Activated T-cell treated with anti-CD3 and anti-CD28 coated beads, Interleukin-2, amount 50 U/mL, for 48 hours (primary cell): ENCODE measurements around the gene GAL.
A peak's percentile ranks its signal among the peaks of the same experiment; 100 is the strongest.

Source experiments
- DNase-seq, 2 experiments: peaks; one replicate each; pipeline ENCODE4 v3.0.0-alpha.2; 2020

The GAL gene

GRCh38 chr11:68683121-68683520 lies 1.2 kb upstream of the GAL start:
- DNase-seq: no peak

- DNase-seq: no peak
Measured at GRCh38 chr11:68683536-68684384, 584 bp upstream of the GAL start.

DNA sequence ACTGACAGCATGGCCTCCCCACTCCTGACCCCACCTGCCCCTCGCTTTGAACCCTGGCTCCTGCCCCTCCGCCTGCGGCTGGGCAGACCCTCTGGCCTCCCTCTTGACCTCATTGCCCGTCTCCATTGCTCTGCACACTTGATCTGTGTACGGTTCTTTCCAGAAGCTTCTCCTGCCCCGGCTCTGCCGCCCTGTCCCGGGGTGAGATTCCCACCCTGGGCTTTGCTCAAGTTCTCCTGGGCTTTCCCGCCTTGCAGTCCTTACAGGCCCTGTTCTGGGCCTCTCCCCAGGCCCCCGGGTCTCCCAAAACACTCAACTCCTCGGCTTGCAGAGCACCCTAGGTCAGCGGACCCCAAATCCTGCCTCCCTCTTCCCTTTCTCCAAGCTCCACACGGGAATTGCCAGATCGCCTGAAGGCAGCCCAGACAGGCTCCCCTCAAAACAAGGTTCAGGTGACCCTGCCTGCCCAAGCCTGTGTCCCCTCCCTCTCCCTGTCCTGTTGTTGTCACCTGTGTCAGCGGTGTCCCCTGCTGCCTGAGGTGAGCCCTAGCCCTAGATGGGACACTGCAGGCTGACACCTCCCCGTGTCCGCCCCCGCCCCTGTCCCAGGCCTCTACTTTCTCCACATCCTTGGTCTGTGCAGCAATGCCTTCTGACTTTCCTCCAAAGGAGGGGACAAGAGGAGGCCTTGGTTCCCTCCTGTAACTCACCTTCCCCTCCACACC lies 1.5 kb downstream of the GAL start:
- DNase-seq: no peak

- no peak for DNase-seq
Measured at GRCh38 chr11:68686486-68686885, 2.1 kb downstream of the GAL start.

DNA sequence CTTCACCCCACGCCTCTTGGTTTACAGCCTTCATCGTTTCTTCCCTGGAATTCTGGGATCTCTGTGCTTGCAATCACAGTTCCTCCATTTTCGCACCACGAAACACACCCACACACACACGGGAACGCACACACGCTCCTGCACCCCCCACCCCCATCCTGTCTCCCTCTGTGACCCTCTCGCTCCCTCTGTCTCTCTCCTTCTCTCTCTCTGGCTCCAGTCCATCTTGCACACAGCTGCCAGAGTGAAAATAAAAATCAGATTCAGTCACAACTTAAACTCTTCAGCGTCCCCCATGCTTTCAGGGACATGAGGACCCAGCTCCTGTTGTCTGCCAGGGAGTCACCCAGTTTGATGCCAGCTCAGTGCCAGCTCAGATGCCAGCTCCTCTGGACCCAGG lies 3.0 kb downstream of the GAL start:
- no peak for DNase-seq

DNA sequence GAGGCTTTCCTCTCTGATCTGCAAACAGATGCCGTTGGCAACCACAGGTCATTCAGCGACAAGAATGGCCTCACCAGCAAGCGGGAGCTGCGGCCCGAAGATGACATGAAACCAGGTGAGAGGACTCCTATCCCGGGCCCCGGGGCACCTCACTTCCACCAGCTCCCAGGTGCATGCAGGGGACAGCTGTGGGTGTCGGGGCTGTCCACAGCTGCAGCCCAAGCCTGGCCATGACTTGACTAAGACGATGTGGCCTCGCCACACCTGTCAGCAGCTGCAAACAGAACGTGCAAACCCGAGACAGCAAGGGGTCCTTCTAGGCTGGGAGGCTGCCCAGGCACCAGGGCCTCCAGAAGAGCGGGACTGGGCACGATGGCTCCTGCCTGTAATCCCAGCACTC lies 3.6 kb downstream of the GAL start:
- no peak for DNase-seq

- DNase-seq: no peak
Measured at GRCh38 chr11:68688881-68689280, 4.5 kb downstream of the GAL start.

DNA sequence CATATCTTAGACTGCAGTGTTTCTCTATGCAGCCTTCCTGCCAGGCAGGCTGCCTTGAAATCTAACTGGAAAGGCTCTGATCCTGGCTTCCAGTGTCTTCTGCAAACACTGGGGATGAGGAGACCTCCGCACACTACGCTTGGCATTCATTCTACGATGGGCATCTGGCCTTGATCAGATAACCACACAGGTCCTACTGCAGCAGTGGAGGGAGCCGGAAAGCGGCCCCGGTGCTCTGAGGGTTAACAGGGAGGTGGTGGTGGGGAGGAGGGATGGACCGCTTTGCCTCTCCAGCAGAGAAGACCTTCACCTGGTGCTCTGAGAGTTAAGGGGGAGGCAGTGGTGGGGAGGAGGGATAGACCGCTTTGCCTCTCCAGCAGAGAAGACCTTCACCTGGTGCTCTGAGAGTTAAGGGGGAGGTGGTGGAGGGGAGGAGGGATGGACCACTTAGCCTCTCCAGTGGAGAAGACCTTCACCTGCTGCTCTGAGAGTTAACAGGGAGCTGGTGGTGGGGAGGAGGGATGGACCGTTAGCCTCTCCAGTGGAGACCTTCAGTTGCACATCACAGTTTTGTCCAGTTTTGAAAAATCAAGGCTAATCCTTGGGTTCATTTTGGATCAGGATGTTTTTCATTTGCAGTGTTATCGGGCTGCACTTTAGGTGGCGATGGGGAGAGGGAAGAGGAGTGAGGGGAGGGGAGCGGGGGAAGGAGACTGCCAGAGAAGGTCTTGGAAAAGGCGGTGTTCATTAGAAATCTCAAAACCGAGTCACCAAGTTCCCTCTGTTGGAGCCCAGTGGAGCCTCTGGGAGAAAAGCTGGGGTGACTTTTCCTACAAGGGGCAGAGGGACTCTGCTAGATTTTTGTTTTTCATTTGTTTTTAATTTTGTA lies 5.6 kb downstream of the GAL start:
- DNase-seq: no peak

GRCh38 chr11:68690671-68691401 lies 6.5 kb downstream of the GAL start:
- DNase-seq: peak in 1 of 2 experiments; percentile 24

- no peak for DNase-seq
Measured at GRCh38 chr11:68691402-68691784, 7.0 kb downstream of the GAL start.

DNA sequence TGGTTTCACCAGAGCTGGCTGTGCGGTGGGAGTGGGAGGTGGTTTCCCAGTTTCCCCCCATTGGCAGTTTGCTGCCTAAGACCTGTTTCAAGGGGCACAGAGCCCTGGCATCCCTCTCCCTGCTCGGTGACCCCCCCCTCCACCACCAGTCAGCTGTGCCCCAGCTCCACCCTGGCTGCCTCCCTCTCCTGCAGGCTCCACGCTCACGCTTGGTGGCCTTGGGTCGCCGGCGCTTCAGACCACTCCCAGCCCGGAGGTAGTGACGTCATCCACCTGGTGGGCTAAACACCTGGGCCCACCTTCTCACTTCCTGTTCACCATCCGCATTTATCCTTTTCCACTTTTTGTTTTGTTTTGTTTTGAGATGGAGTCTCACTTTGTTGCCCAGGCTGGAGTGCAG lies 7.8 kb downstream of the GAL start:
- no peak for DNase-seq

DNA sequence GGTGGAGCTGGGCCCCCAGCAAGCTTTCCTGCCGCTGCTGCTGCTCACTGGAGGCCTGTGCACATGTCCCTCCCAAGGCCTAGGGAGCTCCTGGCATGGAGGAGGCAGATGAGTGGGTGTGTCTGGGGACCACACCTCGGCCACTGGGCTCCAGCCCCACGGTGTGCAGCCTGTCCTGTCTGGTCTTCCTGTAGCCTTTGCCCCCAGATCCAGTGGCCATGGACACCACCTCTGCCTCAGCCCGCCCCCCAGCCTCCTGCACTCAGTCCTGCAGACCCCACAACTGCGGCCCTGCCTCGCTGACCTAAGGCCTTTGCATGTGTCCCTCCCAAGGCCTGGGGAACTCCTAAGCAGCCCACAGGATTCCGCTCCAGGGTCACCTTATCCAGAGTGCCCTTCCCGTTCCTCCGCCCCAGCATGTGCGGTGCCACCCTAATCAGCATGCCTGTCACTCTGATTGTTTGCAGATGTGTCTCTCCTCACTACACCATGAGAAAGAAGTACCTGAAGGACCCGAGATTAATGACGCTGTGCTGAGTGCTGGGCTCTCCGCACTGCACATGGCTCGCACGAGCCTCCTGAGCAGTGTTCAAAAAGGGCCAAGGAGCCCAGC lies 8.6 kb downstream of the GAL start:
- no peak for DNase-seq

GRCh38 chr11:68693484-68693882 lies 9.1 kb downstream of the GAL start:
- no peak for DNase-seq

DNA sequence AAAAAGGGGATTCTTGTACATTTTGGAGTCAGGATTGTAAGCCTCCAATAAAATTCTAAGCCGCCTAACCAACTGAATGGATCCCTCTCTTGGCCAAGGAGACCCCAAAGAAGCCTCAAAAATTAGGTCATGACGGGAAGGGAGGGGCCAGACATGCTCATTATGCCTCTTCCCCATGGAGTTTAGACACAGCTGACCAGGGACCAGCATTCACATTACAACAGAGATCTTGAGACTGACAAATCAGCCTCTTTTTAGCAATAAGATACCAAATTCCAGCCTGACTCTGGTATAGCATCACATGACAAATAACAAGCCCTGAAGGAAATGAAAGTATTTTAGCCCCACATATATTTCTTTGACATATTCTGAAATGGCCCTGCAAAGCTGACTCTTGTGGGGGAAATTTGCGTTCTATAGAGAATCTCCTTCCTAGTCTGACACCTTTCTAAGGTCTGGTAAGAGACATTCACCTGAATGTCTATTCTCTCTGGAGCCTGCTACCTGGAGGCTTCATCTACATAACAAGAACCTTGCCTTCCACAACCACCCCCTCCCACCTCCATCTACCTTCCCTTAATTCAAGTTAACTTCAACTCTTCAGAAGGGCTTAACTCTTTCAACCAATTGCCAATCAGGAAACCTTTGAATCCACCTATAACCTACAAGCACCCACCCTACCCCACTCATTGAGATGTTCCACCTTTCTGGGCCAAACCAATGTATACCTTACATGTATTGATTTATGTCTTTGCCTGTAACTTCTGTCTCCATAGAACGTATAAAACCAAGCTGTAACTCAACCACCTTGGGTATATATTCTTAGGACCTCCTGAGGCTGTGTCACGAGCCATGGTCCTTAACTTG lies 10.3 kb downstream of the GAL start:
- no peak for DNase-seq

DNA sequence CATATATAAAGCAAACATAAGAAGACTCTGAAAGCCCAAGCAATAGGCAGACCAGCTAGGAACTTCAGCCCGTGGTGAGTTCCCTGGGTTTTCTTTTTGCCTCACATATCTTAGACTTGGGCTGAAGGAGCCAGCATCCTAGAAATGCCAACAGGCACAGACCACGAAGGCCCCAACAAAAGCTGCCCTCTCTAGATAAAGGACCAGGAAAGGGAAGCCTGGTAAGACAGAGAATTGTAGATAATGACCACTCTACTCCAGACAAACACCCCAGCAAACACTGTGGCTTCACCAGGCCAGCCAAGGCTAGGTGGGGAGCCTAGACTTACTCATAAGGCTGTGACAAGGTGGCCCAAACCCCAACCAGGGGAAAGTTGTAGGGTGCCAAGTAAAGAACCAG lies 11.2 kb downstream of the GAL start:
- no peak for DNase-seq

DNA sequence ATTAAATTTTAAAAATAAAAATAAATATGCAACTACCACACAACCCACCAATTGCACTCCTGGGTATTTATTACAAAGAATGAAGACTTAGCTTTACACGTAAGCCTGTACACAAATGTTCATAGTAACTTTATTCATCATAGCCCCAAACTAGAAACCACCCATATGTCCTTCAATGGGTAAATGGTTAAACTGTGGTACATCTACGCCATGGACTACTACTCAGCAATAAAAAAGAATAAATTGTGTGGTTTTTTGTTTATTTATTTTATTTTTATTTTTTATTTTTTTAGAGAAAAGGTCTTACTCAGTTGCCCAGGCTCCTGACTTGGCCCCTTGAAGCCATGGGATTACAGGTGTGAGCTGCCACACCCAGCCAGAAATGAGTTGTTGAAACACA lies 14.6 kb downstream of the GAL start:
- no peak for DNase-seq

GRCh38 chr11:68704887-68705286 lies 20.5 kb downstream of the GAL start:
- no peak for DNase-seq

- DNase-seq: no peak
Measured at GRCh38 chr11:68707527-68707926, 23.2 kb downstream of the GAL start.

DNA sequence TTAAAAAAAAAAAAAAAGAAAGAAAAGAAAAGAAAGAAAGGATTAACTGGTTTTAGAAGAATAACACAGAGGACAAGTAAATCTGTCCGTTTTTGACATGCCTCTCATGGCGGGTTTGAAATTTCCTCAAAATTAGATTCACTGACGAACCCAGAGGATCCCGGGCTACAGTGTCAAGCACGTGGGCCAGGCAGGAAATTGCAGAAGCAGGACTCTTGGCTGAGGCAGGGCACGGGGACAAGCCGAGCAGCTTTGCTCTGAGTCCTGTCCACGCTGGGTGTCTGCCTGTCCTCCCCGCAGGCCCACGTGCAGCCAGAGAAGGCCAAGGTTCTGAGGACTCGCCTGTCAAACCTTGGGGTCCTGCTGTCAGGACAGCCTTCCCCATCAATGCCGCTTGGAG lies 24.7 kb downstream of the GAL start:
- DNase-seq: no peak

DNA sequence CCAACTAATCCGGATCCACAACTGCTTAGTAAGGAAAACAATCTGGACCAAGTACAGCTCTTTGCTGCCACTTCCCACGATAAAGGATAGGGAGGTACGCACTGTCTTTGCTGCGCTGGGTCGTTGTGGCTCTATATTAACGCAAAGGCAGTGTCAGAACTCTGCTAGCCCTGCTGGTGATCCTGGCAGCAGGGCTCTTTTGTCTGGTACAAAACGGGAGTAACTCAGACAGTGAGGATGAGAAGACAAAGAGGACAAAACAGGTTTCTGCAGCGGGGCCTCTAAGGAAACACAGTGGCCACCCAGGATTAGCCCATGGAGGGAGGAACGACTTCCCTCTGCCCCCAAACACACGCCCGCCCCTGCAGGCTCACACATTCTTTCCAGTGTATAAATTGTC lies 26.1 kb downstream of the GAL start:
- DNase-seq: no peak

GRCh38 chr11:68711114-68711513 lies 26.8 kb downstream of the GAL start:
- no peak for DNase-seq
